Esophagus muscularis mucosa (tissue), 4 donors: ENCODE results near the gene TOGARAM1.

Source experiments
- EP300 ChIP-seq: sonication (generic); formaldehyde crosslinking; IDR thresholded peaks from one replicate; pipeline ENCODE4 v1.6.1; 2017; ENCODE audit warnings: antibody characterized with exemption
- POLR2A ChIP-seq: fragments of 450-650 bp; IDR thresholded peaks from one replicate; pipeline ENCODE4 v1.6.1; 2017; ENCODE audit warnings: antibody characterized with exemption, moderate library complexity, mild to moderate bottlenecking, low read depth
- POLR2AphosphoS5 ChIP-seq, 2 donors: sonication (generic); formaldehyde crosslinking; IDR thresholded peaks; one replicate each; pipeline ENCODE4 v1.6.1; 2017; ENCODE audit warnings: antibody characterized with exemption in 2 of 2
- TF ChIP-seq, protein P1 (sequence below), 3 experiments: fragments of 200-600 bp in 2 of 3; fragments of 450-650 bp in 1 of 3; sonication (generic) in 2 of 3; IDR thresholded peaks; one replicate each; pipeline ENCODE4 v1.5.1; 2017 to 2019; ENCODE audit warnings: antibody characterized with exemption in 3 of 3, mild to moderate bottlenecking in 2 of 3, moderate library complexity in 1 of 3

DNA sequence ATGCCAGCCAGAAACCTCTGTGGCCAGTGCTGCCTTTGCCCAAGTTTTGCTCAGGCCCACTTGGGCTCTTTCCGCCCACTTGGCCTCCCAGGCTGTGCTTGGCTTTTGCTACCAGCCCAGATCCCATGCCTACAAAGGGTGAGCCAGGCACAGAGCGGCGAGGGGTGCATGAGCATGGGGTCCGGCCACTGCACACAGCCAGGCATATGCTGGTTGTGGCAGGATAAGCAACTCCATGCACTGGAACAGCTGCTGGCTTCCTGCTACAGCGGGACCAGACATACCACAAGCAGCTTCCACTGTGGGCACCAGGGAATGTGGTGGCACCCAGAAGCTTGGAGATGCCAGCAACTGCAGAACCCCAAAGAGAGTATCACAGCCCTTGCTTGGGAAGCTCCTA lies 76.3 kb downstream of the TOGARAM1 start:
- TF ChIP-seq, protein P1, sequence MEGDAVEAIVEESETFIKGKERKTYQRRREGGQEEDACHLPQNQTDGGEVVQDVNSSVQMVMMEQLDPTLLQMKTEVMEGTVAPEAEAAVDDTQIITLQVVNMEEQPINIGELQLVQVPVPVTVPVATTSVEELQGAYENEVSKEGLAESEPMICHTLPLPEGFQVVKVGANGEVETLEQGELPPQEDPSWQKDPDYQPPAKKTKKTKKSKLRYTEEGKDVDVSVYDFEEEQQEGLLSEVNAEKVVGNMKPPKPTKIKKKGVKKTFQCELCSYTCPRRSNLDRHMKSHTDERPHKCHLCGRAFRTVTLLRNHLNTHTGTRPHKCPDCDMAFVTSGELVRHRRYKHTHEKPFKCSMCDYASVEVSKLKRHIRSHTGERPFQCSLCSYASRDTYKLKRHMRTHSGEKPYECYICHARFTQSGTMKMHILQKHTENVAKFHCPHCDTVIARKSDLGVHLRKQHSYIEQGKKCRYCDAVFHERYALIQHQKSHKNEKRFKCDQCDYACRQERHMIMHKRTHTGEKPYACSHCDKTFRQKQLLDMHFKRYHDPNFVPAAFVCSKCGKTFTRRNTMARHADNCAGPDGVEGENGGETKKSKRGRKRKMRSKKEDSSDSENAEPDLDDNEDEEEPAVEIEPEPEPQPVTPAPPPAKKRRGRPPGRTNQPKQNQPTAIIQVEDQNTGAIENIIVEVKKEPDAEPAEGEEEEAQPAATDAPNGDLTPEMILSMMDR (IDR thresholded peaks at IDR 0.05): no peak
- TF ChIP-seq POLR2AphosphoS5 (IDR thresholded peaks at IDR 0.05): no peak
- no peak for TF ChIP-seq POLR2A
- TF ChIP-seq EP300: no peak
